OCI-LY3 (cell line): Measurements from ENCODE around the gene MAP2K1.

Source experiments
- CTCF ChIP-seq: fragments of 200-600, 300-600 bp; sonication (generic); IDR thresholded peaks from 2 replicates; pipeline ENCODE4 v1.5.1; 2014; ENCODE audit warnings: antibody characterized with exemption, low read length, low read depth
- EZH2phosphoT487 ChIP-seq: fragments of 200-600 bp; shearing (Covaris generic); IDR thresholded peaks from 2 replicates; pipeline ENCODE4 v1.6.1; 2018; ENCODE audit warnings: antibody characterized with exemption, mixed run types, low read depth

GRCh38 chr15:66462627-66463026 lies 75.9 kb downstream of the MAP2K1 start:
- TF ChIP-seq EZH2phosphoT487, result no peak
- no peak for TF ChIP-seq CTCF
